DMS79 treated with DMSO at 0.1 percent for 48 hours (cell line): ENCODE results near the gene TOMT.
A peak's percentile ranks its signal among the peaks of the same experiment; 100 is the strongest.

Experiments
- DNase-seq: peaks from one replicate; lab custom pipeline; 2025; lab: John Stamatoyannopoulos, UW

TOMT gene

GRCh38 chr11:72105888-72106287, at the start of gene TOMT:
TSS of gene TOMT (plus strand) at chr11:72105924. CDS start at chr11:72105952, 28 bp downstream.
- no peak for DNase-seq

GRCh38 chr11:72058416-72059034, 47.2 kb upstream of the TOMT start:
- DNase-seq: peak; percentile 90

GRCh38 chr11:72061739-72062396, 43.9 kb upstream of the TOMT start:
- no peak for DNase-seq

- DNase-seq: no peak
These were observed 38.9 kb upstream of the TOMT start for GRCh38 chr11:72066855-72067254.

GRCh38 chr11:72067266-72067665, 38.5 kb upstream of the TOMT start:
- DNase-seq: no peak

- no peak for DNase-seq
These were observed 38.0 kb upstream of the TOMT start for GRCh38 chr11:72067676-72068075.

GRCh38 chr11:72069200-72069599, 36.5 kb upstream of the TOMT start:
- no peak for DNase-seq

- DNase-seq: peak; percentile 26
These were observed 35.9 kb upstream of the TOMT start for GRCh38 chr11:72069787-72070251.

- DNase-seq: no peak
These were observed 35.2 kb upstream of the TOMT start for GRCh38 chr11:72070491-72070890.

- no peak for DNase-seq
These were observed 33.4 kb upstream of the TOMT start for GRCh38 chr11:72072348-72072747.

- DNase-seq: no peak
These were observed 30.6 kb upstream of the TOMT start for GRCh38 chr11:72075109-72075508.

- DNase-seq: no peak
These were observed 30.0 kb upstream of the TOMT start for GRCh38 chr11:72075756-72076155.

GRCh38 chr11:72078477-72078876, 27.2 kb upstream of the TOMT start:
- no peak for DNase-seq

- peak; percentile 64 for DNase-seq
These were observed 25.9 kb upstream of the TOMT start for GRCh38 chr11:72079819-72080325.

- peak; percentile 100 for DNase-seq
These were observed 25.2 kb upstream of the TOMT start, which contains the start of the genes LRRC51 and NUMA1 for GRCh38 chr11:72080326-72081183. TSS of gene LRRC51 (plus strand) at chr11:72080850. CDS start at chr11:72089084, 8,234 bp downstream. TSS of gene NUMA1 (minus strand) at chr11:72080542. CDS start at chr11:72035943, 44,599 bp downstream.

- DNase-seq: no peak
These were observed 24.5 kb upstream of the TOMT start for GRCh38 chr11:72081184-72081644.

- DNase-seq: peak; percentile 27
These were observed 23.8 kb upstream of the TOMT start for GRCh38 chr11:72081821-72082453.

- DNase-seq: no peak
These were observed 22.3 kb upstream of the TOMT start for GRCh38 chr11:72083414-72083813.

- no peak for DNase-seq
These were observed 21.6 kb upstream of the TOMT start for GRCh38 chr11:72084076-72084475.

GRCh38 chr11:72084965-72085364, 20.8 kb upstream of the TOMT start:
- no peak for DNase-seq

- DNase-seq: peak; percentile 50
These were observed 19.9 kb upstream of the TOMT start for GRCh38 chr11:72085621-72086351.
